GM10248 (cell line): ENCODE data around the gene PBX2.
"Not testable (repeated sequence)": the region's sequence is repeated elsewhere in the genome, so short reads cannot be mapped to it uniquely, and the experiment has no call there.

ENCODE experiments used
- CTCF ChIA-PET: fragments of 300-600 bp; sonication (Branson Sonifier 250); formaldehyde crosslinking; extraction: SDS; loops from one replicate; lab custom pipeline; 2021; ENCODE audit warnings: antibody characterized with exemption; lab: Yijun Ruan, JAX
- POLR2A ChIA-PET: fragments of 350-650 bp; sonication (Branson Sonifier 250); formaldehyde crosslinking; extraction: SDS; loops from one replicate; lab custom pipeline; 2020; ENCODE audit warnings: antibody characterized with exemption; lab: Yijun Ruan, JAX
- DNase-seq: peaks from one replicate; pipeline ENCODE4 v3.0.0; 2012; ENCODE audit errors: extremely low spot score
- TF ChIP-seq, protein P1 (sequence below): IDR thresholded peaks from 2 replicates; pipeline ENCODE4 v1.5.1; 2012; ENCODE audit warnings: mild to moderate bottlenecking, low read depth; ENCODE audit errors: extremely low read depth, missing control alignments, control extremely low read depth

The PBX2 gene

DNA sequence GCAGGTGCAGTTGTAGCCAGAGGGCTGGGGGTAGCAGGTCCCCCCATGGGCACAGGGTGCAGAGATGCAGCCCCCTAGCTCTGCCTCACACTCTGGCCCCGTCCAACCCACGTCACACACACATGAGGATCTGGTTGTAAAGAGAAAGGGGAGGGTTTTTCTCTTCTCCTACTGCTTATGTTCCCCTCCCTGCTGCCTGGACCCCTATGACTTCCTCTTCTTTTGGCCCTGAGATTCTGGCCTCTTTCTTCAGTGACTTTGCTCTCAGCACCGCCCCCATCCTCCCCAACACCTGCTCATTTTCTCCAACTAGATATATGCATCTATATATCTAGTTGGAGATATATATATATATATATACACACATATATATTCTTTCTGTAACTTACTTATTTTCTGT, 24.1 kb upstream of the PBX2 start:
- ChIA-PET POLR2A (no interaction called here), CTCF (interaction anchor here (1.0 to 2.0 kb wide), 2 partner anchors 9 to 13 kb away, joined by 3 to 4 read pairs; no protein-coding TSS in a partner anchor)
- no peak for DNase-seq
- TF ChIP-seq, protein P1, sequence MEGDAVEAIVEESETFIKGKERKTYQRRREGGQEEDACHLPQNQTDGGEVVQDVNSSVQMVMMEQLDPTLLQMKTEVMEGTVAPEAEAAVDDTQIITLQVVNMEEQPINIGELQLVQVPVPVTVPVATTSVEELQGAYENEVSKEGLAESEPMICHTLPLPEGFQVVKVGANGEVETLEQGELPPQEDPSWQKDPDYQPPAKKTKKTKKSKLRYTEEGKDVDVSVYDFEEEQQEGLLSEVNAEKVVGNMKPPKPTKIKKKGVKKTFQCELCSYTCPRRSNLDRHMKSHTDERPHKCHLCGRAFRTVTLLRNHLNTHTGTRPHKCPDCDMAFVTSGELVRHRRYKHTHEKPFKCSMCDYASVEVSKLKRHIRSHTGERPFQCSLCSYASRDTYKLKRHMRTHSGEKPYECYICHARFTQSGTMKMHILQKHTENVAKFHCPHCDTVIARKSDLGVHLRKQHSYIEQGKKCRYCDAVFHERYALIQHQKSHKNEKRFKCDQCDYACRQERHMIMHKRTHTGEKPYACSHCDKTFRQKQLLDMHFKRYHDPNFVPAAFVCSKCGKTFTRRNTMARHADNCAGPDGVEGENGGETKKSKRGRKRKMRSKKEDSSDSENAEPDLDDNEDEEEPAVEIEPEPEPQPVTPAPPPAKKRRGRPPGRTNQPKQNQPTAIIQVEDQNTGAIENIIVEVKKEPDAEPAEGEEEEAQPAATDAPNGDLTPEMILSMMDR: no peak

DNA sequence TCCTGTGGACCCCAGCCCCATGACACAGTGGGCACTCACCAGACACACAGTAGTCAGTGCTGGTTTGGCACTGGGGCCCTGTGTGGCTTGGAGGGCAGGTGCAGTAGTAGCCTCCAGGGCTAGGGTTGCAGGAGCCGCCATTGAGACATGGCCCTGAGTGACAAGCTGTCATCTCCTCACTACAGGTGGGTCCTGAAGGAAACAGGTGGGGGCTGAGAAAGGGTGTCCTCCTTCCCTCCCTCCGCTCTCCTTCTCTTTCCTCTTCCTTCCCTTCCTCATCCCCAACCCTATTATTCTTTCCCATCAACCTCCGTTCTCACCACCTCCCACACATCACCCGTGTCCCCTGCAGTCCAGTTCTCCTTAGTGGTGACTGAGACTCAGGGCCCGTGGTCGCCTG, 23.6 kb upstream of the PBX2 start:
- TF ChIP-seq, protein P1: no peak
- CTCF ChIA-PET: interaction anchor here (1.0 kb wide), 1 partner anchor 13 kb away, joined by 3 read pairs; no protein-coding TSS in a partner anchor
- POLR2A ChIA-PET: no interaction called here
- no peak for DNase-seq

GRCh38 chr6:32212076-32212760, 22.2 kb upstream of the PBX2 start:
- TF ChIP-seq, protein P1: no peak
- ChIA-PET POLR2A (no interaction called here), CTCF (interaction anchor here (1.5 kb wide), 1 partner anchor 43 kb away, joined by 4 read pairs; no protein-coding TSS in a partner anchor)
- no peak for DNase-seq

- DNase-seq, POLR2A ChIA-PET: not testable (repeated sequence)
- CTCF ChIA-PET: interaction anchor here (1.5 kb wide), 1 partner anchor 44 kb away, joined by 4 read pairs; no protein-coding TSS in a partner anchor
Measured at GRCh38 chr6:32211432-32211831, 21.4 kb upstream of the PBX2 start.

- ChIA-PET CTCF (no interaction called here), POLR2A (no interaction called here)
- TF ChIP-seq, protein P1: no peak
- no peak for DNase-seq
Measured at GRCh38 chr6:32210191-32210601, 20.2 kb upstream of the PBX2 start.

GRCh38 chr6:32208996-32209395, 19.0 kb upstream of the PBX2 start:
- DNase-seq: no peak
- ChIA-PET POLR2A (no interaction called here), CTCF (interaction anchor here (1.0 kb wide), 1 partner anchor 37 kb away, joined by 3 read pairs; no protein-coding TSS in a partner anchor)
- TF ChIP-seq, protein P1: no peak

DNA sequence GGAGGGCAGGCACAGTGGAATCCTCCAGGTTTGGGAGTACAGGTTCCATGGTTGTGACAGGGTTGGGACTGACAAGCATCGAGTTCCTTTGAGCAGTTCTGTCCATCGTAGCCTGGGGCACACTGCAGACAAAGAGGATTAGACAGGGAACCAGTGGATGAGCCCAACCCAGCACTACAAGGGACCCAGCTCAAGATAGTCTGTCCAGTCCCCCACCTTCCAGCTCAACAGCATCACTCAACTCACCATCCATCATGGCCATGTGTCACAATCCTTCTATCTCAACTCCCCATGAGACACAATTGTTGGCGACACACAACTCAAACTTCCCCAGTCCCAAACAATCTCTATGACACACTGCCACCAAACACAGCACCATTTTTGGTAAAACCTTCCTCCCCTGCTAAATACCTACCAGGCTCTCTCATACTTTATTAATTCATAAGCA, 14.3 kb upstream of the PBX2 start:
- POLR2A ChIA-PET: no interaction called here
- CTCF ChIA-PET: interaction anchor here (0.8 to 2.4 kb wide), 3 partner anchors 9 to 157 kb away, joined by 3 to 11 read pairs (median 3); no protein-coding TSS in a partner anchor
- DNase-seq: no peak
- TF ChIP-seq, protein P1: no peak
